SU-DHL-6 (cell line): ENCODE data around the gene PSKH1.

Experiments used
- H2AFZ ChIP-seq: fragments of 200-600 bp; sonication (generic); 2 replicates; pipeline ENCODE4 v1.6.1; 2014; ENCODE audit warnings: low read depth, mild to moderate bottlenecking, moderate library complexity, mixed read lengths, antibody characterized with exemption, low read length; ENCODE audit not compliant: severe bottlenecking
- H3F3A ChIP-seq: fragments of 200-600 bp; shearing (Covaris generic); 2 replicates; pipeline ENCODE4 v1.6.0; 2016; ENCODE audit warnings: antibody characterized with exemption, mild to moderate bottlenecking; ENCODE audit not compliant: insufficient read depth
- H3K27ac ChIP-seq: fragments of 200-600 bp; sonication (generic); 2 replicates; pipeline ENCODE4 v1.5.1; 2016; ENCODE audit warnings: low read depth, mild to moderate bottlenecking, low read length, moderate library complexity, mixed read lengths
- H3K27me3 ChIP-seq: fragments of 200-600 bp; sonication (generic), shearing (Covaris generic); 2 replicates; pipeline ENCODE4 v1.6.0; 2014; ENCODE audit warnings: mild to moderate bottlenecking, low read length
- H3K36me3 ChIP-seq: fragments of 200-600 bp; sonication (generic); 2 replicates; pipeline ENCODE4 v1.6.1; 2014; ENCODE audit warnings: mild to moderate bottlenecking, low read length, mixed read lengths
- H3K4me2 ChIP-seq: fragments of 300-600, 200-600 bp; shearing (Covaris generic), sonication (generic); 2 replicates; pipeline ENCODE4 v1.6.0; 2014; ENCODE audit warnings: low read length, low read depth, mild to moderate bottlenecking; ENCODE audit not compliant: poor library complexity, severe bottlenecking
- H3K4me3 ChIP-seq: fragments of 200-600 bp; sonication (generic); 2 replicates; pipeline ENCODE4 v1.5.1; 2014; ENCODE audit warnings: antibody characterized with exemption, low read length, mild to moderate bottlenecking, mixed read lengths; ENCODE audit not compliant: insufficient read depth, poor library complexity, severe bottlenecking
- H3K79me2 ChIP-seq: fragments of 200-600 bp; sonication (generic); 2 replicates; pipeline ENCODE4 v1.6.1; 2014; ENCODE audit warnings: mild to moderate bottlenecking, low read length, moderate library complexity; ENCODE audit not compliant: insufficient read depth
- H3K9ac ChIP-seq: fragments of 200-600 bp; sonication (generic); 2 replicates; pipeline ENCODE4 v1.7.0; 2014; ENCODE audit warnings: mild to moderate bottlenecking, low read length
- H3K9me2 ChIP-seq: fragments of 200-600 bp; sonication (generic); replicated peaks from 2 replicates; pipeline ENCODE4 v1.6.1; 2014; ENCODE audit warnings: low read length; ENCODE audit not compliant: insufficient read depth
- H3K9me3 ChIP-seq: fragments of 200-600 bp; sonication (generic); 2 replicates; pipeline ENCODE4 v1.6.1; 2014; ENCODE audit warnings: low read length, mixed read lengths; ENCODE audit not compliant: insufficient read depth
- H4K20me1 ChIP-seq: fragments of 200-600 bp; sonication (generic); 2 replicates; pipeline ENCODE4 v1.6.1; 2014; ENCODE audit warnings: low read depth, mild to moderate bottlenecking, antibody characterized with exemption, low read length, moderate library complexity, mixed read lengths
- EZH2phosphoT487 ChIP-seq: fragments of 200-600 bp; sonication (generic), shearing (Covaris generic); conservative IDR thresholded peaks from 2 replicates; pipeline ENCODE4 v1.6.1; 2018; ENCODE audit warnings: mild to moderate bottlenecking, antibody characterized with exemption, low read length, moderate library complexity, mixed read lengths
- TF ChIP-seq, protein P1 (sequence below): fragments of 200-600 bp; sonication (generic); IDR thresholded peaks from one replicate; pipeline ENCODE4 v1.5.1; 2017; ENCODE audit warnings: antibody characterized with exemption, mild to moderate bottlenecking, low read length, moderate library complexity; ENCODE audit not compliant: insufficient read depth, poor library complexity, severe bottlenecking

The PSKH1 gene

GRCh38 chr16:67927131-67927941 lies 34.3 kb downstream of the PSKH1 start:
- no peaks in the 10 kb centered on the region; the same call in 1 of the 2 replicates for H4K20me1 ChIP-seq
- no peak overlapping the region for H3K27ac ChIP-seq
- no peaks in the 10 kb centered on the region for H3K9me3 ChIP-seq
- H3K9ac ChIP-seq, result no peak overlapping the region
- no peaks in the 10 kb centered on the region for H3K9me2 ChIP-seq
- no peak overlapping the region for H2AFZ ChIP-seq
- H3K4me3 ChIP-seq, result no peak overlapping the region
- TF ChIP-seq, protein P1, sequence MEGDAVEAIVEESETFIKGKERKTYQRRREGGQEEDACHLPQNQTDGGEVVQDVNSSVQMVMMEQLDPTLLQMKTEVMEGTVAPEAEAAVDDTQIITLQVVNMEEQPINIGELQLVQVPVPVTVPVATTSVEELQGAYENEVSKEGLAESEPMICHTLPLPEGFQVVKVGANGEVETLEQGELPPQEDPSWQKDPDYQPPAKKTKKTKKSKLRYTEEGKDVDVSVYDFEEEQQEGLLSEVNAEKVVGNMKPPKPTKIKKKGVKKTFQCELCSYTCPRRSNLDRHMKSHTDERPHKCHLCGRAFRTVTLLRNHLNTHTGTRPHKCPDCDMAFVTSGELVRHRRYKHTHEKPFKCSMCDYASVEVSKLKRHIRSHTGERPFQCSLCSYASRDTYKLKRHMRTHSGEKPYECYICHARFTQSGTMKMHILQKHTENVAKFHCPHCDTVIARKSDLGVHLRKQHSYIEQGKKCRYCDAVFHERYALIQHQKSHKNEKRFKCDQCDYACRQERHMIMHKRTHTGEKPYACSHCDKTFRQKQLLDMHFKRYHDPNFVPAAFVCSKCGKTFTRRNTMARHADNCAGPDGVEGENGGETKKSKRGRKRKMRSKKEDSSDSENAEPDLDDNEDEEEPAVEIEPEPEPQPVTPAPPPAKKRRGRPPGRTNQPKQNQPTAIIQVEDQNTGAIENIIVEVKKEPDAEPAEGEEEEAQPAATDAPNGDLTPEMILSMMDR, result no peak
- no peak for TF ChIP-seq EZH2phosphoT487
- H3K36me3 ChIP-seq, result no peaks in the 10 kb centered on the region
- H3K27me3 ChIP-seq, result no peaks in the 10 kb centered on the region
- H3K79me2 ChIP-seq, result no peaks in the 10 kb centered on the region
- no peak overlapping the region for H3K4me2 ChIP-seq
- H3F3A ChIP-seq, result no peaks in the 10 kb centered on the region

DNA sequence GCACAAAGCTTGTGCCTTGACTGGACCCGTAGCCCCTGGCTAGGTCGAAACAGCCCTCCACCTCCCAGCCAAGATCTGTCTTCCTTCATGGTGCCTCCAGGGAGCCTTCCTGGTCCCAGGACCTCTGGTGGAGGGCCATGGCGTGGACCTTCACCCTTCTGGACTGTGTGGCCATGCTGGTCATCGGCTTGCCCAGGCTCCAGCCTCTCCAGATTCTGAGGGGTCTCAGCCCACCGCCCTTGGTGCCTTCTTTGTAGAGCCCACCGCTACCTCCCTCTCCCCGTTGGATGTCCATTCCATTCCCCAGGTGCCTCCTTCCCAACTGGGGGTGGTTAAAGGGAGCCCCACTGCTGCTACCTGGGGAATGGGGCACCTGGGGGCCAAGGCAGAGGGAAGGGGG lies 35.1 kb downstream of the PSKH1 start:
- Histone ChIP-seq H4K20me1 (no peaks in the 10 kb centered on the region; the same call in 1 of the 2 replicates), H3K4me2 (no peak overlapping the region), H3K79me2 (no peaks in the 10 kb centered on the region), H3F3A (no peaks in the 10 kb centered on the region), H3K4me3 (no peak overlapping the region), H3K9me2 (no peaks in the 10 kb centered on the region), H3K27me3 (no peaks in the 10 kb centered on the region), H3K9me3 (no peaks in the 10 kb centered on the region), H3K9ac (no peak overlapping the region), H3K27ac (no peak overlapping the region), H3K36me3 (no peaks in the 10 kb centered on the region), H2AFZ (no peak overlapping the region)
- TF ChIP-seq, protein P1, result no peak
- TF ChIP-seq EZH2phosphoT487, result no peak

DNA sequence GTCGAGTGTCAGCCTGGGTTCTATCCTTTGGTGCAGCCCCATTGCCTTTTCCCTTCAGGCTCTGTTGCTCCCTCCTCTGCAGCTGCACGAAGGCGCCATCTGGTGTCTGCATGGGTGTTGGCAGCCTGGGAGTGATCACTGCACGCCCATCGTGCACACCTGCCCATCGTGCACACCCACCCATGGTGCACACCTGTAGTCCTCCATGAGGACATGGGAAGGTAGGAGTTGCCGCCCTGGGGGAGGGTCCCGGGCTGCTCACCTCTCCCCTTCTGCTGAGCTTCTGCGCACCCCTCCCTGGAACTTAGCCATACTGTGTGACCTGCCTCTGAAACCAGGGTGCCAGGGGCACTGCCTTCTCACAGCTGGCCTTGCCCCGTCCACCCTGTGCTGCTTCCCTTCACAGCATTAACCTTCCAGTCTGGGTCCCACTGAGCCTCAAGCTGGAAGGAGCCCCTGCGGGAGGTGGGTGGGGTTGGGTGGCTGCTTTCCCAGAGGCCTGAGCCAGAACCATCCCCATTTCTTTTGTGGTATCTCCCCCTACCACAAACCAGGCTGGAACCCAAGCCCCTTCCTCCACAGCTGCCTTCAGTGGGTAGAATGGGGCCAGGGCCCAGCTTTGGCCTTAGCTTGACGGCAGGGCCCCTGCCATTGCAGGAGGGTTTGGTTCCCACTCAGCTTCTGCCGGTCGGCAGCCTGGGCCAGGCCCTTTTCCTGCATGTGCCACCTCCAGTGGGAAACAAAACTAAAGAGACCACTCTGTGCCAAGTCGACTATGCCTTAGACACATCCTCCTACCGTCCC lies 35.7 kb downstream of the PSKH1 start:
- no peak overlapping the region for H3K4me2 ChIP-seq
- no peaks in the 10 kb centered on the region for H3K79me2 ChIP-seq
- H3K27ac ChIP-seq, result no peak overlapping the region
- no peaks in the 10 kb centered on the region; the same call in 1 of the 2 replicates for H4K20me1 ChIP-seq
- no peak for TF ChIP-seq EZH2phosphoT487
- TF ChIP-seq, protein P1, result peak; percentile 95
- H3K4me3 ChIP-seq, result no peak overlapping the region
- no peak overlapping the region for H2AFZ ChIP-seq
- no peak overlapping the region for H3K9ac ChIP-seq
- no peaks in the 10 kb centered on the region for H3K27me3 ChIP-seq
- H3F3A ChIP-seq, result no peaks in the 10 kb centered on the region
- H3K9me2 ChIP-seq, result no peaks in the 10 kb centered on the region
- H3K9me3 ChIP-seq, result no peaks in the 10 kb centered on the region
- no peaks in the 10 kb centered on the region for H3K36me3 ChIP-seq
